Measurements from ENCODE around the gene CACNA1E. TPM values are rescaled to one million over a fixed set of nuclear protein-coding genes. Genes with fewer than 3 reads are reported as not detected.

The CACNA1E gene
- total RNA-seq, 1 experiment from 2014 or later: 0.46 TPM

GRCh38 chr1:181538836-181539235 lies 55.5 kb downstream of the CACNA1E start:
- TF ChIP-seq CTCF (conservative IDR thresholded peaks at IDR 0.05): no peak
- Histone ChIP-seq H2BK15ac (ENCODE audit: low read depth, low read length) (no peak overlapping the region), H3K9ac (ENCODE audit: extremely low read depth, insufficient read length, low read length) (no peak overlapping the region), H3K27ac (ENCODE audit: insufficient read length, low read depth, low read length) (no peak overlapping the region), H3K4me2 (ENCODE audit: insufficient read depth, insufficient read length, low read length) (no peak overlapping the region), H4K5ac (ENCODE audit: insufficient read length, low read depth, low read length) (no peak overlapping the region), H2AFZ (ENCODE audit: low read length) (no peak overlapping the region), H3K79me2 (ENCODE audit: insufficient read depth, low read length) (no peaks in the 10 kb centered on the region), H4K20me1 (ENCODE audit: control insufficient read depth, insufficient read depth, insufficient read length) (no peaks in the 10 kb centered on the region), H3K79me1 (ENCODE audit: insufficient read depth, low read depth, low read length, poor library complexity, severe bottlenecking) (no peaks in the 10 kb centered on the region), H3K18ac (ENCODE audit: insufficient read length, low read depth, low read length) (no peak overlapping the region), H3K56ac (ENCODE audit: insufficient read length, low read depth, low read length) (no peak overlapping the region), H4K91ac (ENCODE audit: insufficient read length, low read depth, low read length) (no peak overlapping the region), H2AK5ac (ENCODE audit: insufficient read length, low read length) (no peak overlapping the region), H3K27me3 (ENCODE audit: insufficient read depth, low read length) (no peaks in the 10 kb centered on the region), H3K4ac (ENCODE audit: low read depth, low read length) (no peak overlapping the region), H2BK5ac (ENCODE audit: insufficient read length, low read length) (no peak overlapping the region), H3T11ph (ENCODE audit: low read length) (no peak overlapping the region), H3K23ac (ENCODE audit: insufficient read length, low read depth, low read length) (no peak overlapping the region), H3K9me3 (ENCODE audit: control insufficient read depth, low read depth, low read length) (no peaks in the 10 kb centered on the region), H3K4me1 (ENCODE audit: insufficient read depth, low read length) (no peaks in the 10 kb centered on the region), H4K8ac (replicated peaks; ENCODE audit: insufficient read length, low read depth, low read length) (no peak overlapping the region), H3K23me2 (ENCODE audit: insufficient read length, low read depth, low read length, poor library complexity, severe bottlenecking) (no peaks in the 10 kb centered on the region), H2BK20ac (ENCODE audit: low read depth, low read length, poor library complexity, severe bottlenecking) (no peak overlapping the region), H2BK120ac (ENCODE audit: low read depth, low read length, poor library complexity, severe bottlenecking) (no peak overlapping the region), H3K14ac (ENCODE audit: insufficient read depth, low read length) (no peak overlapping the region), H2BK12ac (ENCODE audit: insufficient read length, low read depth, low read length) (no peak overlapping the region)
- no CpG with 5 or more reads among the region's 2 CpGs for WGBS (ENCODE audit: extremely low coverage, insufficient read length, low lambda C conversion rate)
- Mint-ChIP-seq H3K27ac (no peak overlapping the region), H3K36me3 (ENCODE audit: insufficient read depth in 1 of 3, low read depth in 3 of 3) (no peaks in the 10 kb centered on the region), H3K27me3 (ENCODE audit: low read depth) (no peaks in the 10 kb centered on the region; the same call in 1 of the 2 replicates), H3K9me3 (no peaks in the 10 kb centered on the region), H3K4me3 (no peak overlapping the region), H3K4me1 (peaks cover 5 to 7% of the 10 kb centered on the region in 2 experiments; a peak in 3 of 4 replicates)
- DNase-seq: no peak
